Measurements from ENCODE around the gene GOLIM4.
"Not testable (repeated sequence)": the region's sequence is repeated elsewhere in the genome, so short reads cannot be mapped to it uniquely, and the experiment has no call there.

GOLIM4 gene

DNA sequence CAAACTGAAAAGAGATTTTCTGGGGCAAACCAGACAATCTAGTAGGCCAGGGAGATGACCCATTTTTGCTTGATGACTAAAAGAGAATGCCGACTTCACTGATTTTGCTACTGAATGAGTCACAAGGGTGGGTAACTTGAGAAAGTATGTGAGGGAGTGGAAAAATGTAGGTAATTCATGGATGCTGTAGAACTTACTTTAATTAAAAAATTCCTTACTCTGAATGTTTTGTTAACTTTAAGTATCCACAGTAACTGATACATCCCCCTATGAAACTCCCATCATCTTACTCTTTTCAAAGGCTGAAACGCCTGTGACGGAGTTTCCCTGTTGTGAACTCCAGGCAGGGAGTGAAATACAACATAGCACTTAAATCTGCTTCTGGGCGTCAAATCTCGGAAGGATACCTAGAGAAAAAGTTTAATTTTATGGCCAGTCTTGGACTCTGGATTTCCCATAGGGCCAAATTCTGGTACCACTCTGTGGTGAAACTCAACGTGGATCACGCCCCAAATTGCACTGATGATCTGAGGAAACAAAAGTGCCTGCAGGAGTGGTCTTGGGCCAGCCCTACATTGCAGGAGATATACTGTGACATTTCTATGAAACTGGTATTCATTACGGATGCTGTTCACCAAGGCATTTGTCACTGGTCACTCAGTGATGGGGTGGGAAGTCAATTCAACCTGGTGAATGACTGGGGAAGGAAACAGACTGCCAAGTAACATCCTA, 24.0 kb downstream of the GOLIM4 start:
- no peak for DNase-seq

DNA sequence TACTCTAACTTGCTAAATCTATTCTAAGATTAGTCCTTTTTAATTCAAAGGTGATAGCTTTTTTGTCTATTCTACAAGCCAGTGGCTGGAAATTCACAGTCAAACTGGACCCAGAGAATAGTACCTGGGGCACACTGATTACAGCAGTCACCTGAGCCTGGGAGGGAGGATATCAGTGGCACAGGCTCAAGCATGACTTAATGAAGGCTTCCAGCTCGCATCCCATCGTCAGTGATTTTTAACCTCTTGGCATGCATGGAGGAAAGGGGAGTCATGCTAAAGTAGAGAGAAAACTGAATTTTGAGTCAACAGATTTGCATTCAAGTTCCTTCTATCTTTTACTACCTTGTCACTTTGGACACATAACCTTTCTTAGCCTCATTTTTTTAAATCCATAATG, 24.8 kb downstream of the GOLIM4 start:
- DNase-seq: no peak

DNA sequence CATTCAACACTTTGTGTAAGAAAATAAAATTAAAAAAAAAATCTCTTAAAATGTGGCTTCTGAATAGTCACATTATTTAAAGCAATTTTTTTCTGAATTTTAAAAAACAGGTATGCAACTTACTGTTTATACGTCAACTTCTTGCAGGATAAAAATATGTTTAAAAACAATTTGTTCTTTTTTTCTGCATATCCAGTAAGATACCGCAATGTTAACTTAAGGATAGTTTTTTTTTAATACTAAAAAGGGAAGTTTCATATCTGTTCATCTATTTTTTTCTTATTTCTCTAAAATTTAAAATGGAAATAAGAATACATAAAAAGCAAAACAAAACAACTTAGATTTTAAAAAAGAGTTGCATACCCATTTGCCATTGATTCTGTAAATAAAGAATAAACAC, 27.4 kb downstream of the GOLIM4 start:
- no peak for DNase-seq

DNA sequence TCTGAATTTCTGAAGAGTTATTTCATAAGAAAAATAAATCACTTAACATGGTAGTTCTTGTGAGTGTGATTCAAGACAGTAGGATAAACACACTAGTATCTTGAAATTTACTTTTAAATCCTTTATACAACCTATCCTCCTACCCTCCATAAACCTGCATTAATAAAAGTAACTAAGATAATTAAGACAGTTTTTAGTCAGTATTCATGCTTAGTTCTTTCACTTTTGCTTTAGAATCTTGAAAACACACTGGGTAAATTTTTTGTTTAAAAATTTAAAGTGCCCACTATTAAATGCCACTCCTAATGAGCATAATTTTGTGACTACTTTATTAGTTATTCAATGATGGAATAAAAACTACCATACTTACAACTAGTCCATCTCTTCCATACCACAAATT, 28.8 kb downstream of the GOLIM4 start:
- DNase-seq: no peak

DNA sequence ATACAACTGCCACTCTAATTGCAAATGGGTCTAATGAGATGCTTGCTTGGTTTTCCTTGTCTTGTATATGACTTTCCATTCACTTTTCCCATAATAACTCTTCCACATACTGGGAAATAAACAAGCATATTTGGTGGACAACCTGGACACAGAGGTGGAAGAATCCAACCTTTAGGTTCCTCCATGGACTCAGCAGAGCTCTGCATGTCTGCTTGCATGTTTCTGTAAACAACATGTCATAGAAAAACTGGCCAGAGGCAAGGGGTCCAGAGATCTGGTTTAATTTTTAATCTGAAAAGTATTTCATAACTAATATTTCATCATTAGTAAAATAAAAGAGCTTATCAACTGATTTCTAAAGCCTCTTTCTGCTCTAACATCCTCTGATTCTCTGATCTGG, 30.2 kb downstream of the GOLIM4 start:
- DNase-seq: no peak

DNA sequence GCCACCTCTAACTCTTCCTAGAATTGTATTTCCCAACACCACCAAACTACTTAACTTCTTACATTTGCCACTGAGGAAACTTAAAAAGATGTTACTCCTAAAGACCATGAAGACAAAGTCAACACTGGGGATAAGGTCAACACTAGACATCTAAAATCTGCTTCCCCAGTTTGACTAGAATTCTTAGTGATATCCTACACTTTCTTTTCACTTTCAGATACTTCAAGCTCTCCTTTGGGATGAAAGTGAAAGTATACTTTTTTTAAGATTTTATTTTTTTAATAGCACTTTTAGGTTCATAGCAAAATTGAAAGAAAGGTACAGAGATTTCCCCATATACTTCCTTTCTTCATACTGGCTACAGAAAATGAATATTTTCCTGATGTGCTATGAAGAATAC, 32.6 kb downstream of the GOLIM4 start:
- no peak for DNase-seq

DNA sequence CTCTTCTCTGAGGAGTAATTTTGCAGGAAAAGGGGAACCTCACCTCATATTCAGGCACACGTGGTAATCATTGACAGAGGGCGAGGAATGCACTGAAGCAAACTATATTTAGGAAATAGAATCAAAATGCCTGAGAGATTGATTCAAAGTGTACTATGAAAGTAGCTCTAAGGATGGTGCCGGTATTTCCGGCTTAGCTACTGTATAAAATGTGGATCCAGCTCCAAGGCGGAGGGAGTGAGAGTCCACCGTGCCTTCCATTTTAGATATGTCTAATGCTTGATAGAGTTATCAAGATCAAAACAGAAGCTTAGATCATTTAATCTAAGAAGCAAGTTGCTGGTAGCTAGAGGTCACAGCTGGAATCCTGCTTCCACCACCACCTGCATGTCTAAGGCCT, 33.0 kb downstream of the GOLIM4 start:
- no peak for DNase-seq

DNA sequence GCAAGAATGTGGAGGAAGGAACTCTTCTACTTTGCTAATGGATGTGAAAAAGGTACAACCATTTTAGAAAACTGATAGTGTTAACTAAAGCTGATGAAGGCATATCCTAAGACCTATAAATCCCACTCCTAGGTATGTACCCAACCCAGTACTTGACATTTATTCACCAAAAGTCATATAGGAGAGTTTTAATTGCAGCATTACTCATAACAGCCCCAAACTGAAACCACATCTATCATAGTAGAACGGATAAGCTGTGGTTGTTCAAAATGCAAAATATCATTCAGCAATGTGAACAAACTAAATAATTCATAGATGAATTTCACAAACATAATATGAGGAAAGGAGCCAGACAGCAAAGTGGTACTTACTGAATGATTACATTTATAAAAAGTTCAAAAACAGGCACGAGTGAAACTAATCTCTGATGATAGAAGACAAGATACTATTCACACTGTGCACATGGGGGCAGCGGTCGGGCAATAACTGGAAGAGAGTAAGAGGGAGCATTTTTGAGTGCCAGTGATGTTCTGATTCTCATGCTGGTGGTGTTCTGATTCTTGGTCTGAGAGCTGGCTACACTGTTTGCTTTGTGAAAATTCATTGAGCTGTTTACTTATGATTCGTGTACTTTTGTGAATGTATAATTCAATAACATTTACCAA, 34.3 kb downstream of the GOLIM4 start:
- no peak for DNase-seq

DNA sequence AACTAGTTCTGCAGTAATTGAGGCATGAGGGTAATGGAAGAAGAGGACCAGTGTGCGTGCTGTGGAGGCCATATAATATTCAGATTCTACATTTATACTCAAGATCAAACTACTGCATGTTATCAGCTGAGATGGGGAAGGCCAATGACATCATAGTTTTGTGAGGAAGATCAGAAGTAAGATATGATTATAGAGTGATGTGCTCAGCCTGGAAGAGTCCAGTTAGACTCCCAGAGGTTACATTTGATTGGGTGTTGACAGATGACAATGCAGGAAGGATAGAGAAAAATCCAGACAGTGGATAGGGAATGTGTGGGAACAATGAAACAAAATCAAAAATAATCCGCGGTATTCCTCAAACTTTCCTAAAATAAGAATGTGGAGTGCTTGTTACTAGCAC, 35.4 kb downstream of the GOLIM4 start:
- DNase-seq: no peak

DNA sequence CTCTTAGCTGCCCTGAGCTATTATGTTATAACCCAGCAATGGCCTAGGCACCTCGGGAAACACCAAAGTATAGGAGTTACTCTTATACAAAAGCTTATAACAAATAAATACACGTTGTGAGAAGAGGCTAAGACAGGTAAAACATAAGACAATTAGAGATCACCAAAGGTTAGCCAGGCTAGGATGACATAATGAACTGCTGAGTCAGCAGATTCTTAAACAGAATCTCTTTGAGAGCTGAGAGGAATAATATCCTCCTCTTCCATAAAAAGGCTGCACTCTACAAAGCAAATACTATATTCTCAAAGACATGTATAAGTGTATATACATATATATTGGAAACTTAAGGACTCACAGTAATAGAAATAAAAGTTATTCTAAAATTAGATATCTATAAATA, 37.2 kb downstream of the GOLIM4 start:
- DNase-seq: no peak

DNA sequence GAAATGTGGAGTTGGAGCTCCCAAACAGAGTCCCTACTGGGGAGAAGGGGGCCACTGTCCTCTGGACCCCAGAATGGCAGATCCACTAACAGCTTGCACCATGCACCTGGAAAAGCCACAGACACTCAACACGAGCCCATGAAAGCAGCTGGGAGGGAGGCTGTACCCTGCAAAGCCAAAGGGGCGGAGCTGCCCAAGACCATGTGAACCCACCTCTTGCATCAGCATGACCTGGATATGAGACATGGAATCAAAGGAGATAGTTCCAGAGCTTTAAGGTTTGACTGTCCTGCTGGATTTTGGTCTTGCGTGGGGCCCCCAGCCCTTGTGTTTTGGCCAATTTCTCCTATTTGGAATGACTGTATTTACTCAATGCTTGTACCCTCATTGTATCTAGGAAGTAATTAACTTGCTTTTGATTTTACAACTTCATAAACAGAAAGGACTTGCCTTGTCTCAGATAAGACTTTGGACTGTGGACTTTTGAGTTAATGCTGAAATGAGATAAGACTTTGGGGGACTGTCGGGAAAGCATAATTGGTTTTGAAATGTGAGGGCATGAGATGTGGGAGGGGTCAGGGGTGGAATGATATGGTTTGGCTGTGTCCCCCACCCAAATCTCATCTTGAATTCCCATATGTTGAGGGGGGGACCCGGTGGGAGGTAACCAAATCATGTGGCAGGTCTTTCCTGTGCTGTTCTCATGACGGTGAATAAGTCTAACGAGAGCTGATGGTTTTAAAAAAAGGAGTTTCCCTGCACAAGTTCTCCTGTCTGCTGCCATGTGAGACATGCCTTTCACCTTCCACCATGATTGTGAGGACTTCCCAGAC, 39.1 kb downstream of the GOLIM4 start:
- not testable (repeated sequence) for DNase-seq

DNA sequence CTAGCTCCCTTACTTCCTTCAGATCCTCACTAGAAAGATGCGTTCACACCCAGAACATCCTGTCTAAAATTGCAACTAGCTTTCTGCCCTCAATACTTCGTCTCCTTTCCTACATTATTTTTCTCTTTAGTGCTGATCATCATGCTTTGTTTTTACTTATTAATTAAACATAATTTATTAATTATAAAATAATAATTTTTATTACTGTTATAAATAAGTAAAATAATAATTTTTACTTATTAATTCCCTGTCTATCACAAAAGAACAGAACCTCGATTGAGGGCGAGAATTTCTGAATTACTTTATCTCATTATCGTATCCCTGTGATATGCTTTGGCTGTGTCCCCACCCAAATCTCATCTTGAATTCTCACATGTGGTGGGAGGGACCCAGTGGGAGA, 41.3 kb downstream of the GOLIM4 start:
- DNase-seq: no peak

DNA sequence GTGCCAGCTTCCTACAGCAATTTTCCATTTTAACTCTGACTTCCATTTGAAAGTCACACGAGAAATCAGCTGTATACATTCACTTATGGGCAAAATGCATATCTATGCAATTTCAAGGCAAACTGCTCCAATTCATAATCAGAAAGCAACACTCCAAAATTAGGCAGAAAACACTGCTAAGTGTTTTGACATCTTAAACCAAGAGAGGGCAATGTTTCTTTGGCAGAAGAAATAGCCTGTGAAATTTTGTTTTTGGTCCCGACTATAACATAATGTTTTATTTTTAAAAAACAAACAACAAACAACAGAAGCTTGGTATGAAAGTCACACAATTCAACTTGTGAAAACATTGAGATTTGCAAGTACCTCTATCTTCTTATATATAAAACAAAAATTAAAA, 42.6 kb downstream of the GOLIM4 start:
- DNase-seq: peak; percentile 15 to 44

DNA sequence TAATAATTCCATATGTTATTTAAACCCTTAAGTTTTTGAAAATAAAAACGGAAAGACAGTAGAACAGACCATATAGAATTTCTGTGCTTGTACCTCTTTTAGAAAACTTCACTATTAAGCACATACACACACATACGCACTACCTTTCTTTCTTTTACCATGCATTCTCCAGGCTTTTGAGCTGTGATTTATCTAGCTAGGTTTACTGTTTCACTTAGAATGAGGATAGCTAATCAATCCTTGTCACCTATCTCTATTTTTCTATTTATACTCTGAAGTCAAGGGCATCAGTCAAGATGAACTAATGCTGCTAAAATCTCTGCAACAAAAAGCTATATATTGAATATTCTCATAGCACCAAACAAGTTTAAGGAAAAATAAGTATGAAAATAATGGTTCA, 43.2 kb downstream of the GOLIM4 start:
- DNase-seq: no peak

DNA sequence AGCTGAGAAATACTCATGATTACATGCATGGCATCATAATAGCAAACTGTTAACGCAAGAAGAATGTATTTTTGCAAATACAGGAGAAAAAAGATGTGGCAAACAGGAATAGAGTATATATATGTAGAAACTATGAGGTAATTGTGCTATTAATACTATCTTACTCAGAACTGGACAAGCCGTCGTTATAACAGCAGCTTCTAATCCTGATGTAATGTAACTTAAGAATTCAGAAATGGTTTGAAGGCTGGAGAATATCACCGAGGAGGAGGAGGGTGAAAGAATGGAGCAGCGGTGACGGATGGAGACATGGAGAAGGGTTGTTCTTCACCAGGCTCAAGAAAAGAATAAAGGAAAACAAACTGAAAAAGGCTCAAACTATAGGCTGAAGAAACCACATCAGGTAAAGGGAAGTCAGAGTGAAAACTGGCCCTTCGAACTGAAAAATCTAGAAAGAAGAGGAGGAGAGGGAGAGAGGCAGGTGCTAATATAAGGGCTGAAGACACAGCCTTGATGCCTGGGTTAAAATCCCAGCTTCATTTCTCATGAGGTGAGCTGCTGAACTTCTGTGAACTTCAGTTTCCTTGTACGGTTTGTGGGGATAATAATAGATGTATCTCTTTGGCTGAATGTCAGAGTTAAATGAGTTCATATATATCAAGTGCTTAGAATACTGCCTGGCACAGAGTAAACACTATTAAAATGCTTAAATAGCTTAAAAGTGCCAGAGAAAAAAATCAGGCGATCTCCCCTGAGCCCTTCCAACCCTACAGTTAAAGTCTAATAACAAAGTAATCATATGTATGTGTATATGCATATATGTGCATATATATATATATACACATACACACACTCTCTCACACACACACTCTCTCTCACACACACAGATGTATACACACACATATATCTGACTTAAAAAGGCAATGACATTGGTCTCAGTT, 43.9 kb downstream of the GOLIM4 start:
- peak; percentile 39 to 43 for DNase-seq

DNA sequence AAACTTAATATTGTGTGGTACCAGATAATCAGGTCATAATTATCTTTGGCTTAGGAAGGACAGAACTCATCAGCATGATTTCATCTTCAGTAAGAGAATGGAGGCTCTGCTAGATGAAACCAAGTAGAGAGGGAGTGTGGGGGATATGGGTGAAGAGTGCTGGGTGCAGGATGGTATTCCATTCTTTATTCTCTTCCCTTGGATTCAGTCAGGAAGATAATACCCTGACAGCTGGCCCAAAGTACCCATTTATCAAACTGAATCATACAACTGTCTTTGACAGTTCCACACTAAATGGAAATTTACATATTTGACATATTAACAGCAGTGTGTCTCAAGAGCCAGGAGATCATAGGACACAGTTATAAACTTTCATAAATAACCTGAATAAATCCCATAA, 44.7 kb downstream of the GOLIM4 start:
- DNase-seq: peak; percentile 74 to 83

DNA sequence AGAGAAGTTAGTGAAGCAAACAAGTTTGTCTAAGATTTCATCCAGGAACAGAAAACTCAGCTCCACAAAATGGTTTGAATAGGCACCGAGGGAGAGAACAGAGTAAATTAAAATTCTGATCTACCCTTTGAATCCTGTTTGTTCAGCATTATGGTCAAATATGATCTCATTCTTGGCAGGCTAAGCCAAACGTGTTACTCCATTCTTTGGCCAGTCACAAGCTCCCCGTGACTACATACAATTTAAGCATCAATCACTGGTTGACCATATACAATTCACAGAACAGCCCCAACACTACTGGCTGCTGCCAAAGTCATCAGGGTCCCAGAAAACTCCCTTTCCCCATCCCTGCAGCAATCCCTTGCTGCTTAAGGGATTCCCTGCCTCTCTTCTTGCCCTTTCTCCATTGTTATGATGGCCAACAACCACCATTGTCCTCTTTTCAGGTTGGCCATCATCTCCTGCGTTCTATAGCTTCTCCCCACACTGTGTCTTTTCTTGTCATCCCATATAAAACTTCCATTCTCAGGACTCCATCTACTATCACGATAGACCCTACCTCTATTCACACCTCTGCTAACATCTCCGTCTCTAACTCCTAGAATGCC, 46.3 kb downstream of the GOLIM4 start:
- DNase-seq: peak; percentile 71 to 77

DNA sequence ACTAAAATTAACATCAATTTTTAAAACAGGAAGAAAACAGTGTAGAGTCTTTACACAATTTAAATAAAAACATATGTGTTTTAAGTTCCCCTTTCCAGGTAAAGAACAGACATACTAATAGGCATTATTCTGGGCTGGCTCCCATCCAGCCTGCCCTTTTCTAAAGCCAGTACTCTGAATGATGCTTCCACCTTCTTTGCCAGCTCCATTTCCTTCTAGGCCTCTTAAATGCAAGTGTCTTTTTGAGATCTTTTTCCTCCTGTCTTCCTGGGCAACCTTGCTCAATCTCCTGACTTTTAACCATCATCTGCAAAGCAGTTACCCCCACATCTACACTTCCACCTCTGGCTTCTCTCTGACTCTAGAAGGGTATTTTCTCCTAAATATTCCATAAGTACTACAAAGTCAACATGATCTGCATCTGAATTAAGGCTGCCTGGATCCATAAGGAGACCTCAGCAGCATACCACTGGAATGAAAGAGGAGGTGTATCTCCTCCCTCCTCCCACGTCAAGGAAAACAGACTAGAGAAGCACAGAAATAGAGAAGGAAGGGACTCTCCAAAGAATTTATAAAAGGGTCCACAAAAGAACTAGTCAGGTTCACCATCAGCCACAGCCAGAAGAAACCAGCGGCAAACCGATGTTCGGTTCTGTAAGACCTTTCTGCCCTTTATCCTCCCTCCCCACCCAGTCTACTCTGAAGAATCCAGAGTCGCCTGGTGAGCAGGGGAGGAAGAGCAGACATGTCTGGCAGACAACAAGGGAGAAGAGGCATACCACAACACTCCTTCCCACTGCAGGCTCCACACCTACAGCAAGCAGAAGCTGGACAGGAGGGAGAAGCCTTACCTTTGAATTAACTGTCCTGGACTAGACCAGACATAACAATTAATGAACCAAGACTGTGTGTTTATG, 47.1 kb downstream of the GOLIM4 start:
- peak in 1 of 2 experiments; percentile 48 for DNase-seq

DNA sequence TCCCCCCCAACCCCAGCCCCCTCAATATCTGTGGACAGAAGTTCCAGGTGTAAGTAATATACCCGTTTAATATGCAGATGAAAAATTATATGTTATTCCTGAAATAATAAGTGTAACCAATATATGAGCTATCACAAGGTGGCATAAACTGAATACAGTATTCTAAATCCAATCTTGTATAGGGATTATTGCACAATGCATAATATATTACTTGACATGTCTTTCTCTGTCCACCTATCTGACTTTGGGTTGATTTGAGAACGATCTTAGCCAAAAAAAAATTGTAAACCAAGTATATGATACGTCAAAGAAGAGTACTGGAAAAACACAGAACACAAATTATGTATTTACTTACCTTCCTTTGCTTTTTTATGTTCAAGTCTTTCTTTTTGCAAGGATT, 47.8 kb downstream of the GOLIM4 start:
- DNase-seq: no peak

DNA sequence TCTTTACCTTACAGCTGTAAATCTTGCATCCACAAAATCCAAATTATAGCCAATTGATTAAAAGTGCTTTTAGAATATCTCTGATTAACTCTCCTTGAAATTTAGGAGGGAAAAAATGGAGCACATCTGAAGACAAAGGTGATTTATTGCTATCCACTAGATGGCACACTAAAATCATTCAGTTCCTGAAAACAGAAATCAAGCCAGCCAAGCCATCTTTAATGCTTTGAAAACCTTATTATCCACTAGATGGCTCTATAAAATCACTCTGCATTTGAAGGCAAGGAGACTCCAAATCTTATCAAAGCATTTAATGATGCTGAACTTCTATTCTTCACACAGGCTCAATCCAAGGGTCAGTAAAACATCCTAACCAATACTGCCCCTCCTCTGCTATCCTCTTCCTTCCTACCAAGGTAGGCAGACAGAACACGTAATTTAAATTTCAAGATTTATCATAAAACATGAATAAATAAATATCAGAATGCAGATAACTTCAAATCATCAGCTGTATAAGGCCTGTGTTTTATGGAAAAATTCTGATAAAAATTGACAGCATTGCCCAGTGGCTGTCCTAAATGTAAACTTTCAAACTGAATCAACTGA, 48.4 kb downstream of the GOLIM4 start:
- peak; percentile 74 to 95 for DNase-seq

DNA sequence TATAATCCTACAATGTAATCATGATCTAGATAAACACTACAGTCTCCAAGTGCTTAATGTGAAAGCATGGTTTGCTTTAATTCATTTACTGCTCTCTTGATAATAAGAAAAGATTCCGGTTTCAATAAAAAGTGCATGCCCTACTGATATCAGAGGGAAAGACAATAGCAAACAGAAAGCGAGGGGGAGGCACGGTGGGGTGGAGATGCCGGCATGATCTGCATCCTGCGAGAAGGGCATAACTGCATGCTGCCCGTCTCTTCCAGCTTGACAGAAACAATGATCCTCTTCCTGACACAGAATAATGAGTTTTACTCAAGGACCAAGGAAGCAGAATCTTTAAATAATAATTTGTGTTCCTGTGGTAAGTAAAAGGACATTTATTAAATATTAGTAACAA, 51.7 kb downstream of the GOLIM4 start:
- DNase-seq: no peak

Measured in NCI-H446 (cell line).